ENCODE data around the gene LZIC.
A peak's percentile ranks its signal among the peaks of the same experiment; 100 is the strongest.

GRCh38 chr1:9942399-9942938 is 722 bp downstream of the LZIC start:
- TF ChIP-seq, protein P1, sequence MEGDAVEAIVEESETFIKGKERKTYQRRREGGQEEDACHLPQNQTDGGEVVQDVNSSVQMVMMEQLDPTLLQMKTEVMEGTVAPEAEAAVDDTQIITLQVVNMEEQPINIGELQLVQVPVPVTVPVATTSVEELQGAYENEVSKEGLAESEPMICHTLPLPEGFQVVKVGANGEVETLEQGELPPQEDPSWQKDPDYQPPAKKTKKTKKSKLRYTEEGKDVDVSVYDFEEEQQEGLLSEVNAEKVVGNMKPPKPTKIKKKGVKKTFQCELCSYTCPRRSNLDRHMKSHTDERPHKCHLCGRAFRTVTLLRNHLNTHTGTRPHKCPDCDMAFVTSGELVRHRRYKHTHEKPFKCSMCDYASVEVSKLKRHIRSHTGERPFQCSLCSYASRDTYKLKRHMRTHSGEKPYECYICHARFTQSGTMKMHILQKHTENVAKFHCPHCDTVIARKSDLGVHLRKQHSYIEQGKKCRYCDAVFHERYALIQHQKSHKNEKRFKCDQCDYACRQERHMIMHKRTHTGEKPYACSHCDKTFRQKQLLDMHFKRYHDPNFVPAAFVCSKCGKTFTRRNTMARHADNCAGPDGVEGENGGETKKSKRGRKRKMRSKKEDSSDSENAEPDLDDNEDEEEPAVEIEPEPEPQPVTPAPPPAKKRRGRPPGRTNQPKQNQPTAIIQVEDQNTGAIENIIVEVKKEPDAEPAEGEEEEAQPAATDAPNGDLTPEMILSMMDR (conservative IDR thresholded peaks at IDR 0.05; ENCODE audit: low read length), result peak; percentile 71
- no peak for TF ChIP-seq EZH2phosphoT487 (IDR thresholded peaks at IDR 0.05; ENCODE audit: borderline replicate concordance)
